Stimulated activated CD8-positive, alpha-beta memory T cell treated with anti-CD3 and anti-CD28 coated beads, Interleukin-4, amount 100 ng/mL, for 1 hour (primary cell): ENCODE results near the gene AKAP11.
"Not testable (repeated sequence)": the region's sequence is repeated elsewhere in the genome, so short reads cannot be mapped to it uniquely, and the experiment has no call there.

ENCODE experiments used
- DNase-seq, 2 donors: peaks; one replicate each; pipeline ENCODE4 v3.0.0-alpha.2; 2020; ENCODE audit warnings: low read depth in 2 of 2, low spot score in 1 of 2

Gene AKAP11, protein sequence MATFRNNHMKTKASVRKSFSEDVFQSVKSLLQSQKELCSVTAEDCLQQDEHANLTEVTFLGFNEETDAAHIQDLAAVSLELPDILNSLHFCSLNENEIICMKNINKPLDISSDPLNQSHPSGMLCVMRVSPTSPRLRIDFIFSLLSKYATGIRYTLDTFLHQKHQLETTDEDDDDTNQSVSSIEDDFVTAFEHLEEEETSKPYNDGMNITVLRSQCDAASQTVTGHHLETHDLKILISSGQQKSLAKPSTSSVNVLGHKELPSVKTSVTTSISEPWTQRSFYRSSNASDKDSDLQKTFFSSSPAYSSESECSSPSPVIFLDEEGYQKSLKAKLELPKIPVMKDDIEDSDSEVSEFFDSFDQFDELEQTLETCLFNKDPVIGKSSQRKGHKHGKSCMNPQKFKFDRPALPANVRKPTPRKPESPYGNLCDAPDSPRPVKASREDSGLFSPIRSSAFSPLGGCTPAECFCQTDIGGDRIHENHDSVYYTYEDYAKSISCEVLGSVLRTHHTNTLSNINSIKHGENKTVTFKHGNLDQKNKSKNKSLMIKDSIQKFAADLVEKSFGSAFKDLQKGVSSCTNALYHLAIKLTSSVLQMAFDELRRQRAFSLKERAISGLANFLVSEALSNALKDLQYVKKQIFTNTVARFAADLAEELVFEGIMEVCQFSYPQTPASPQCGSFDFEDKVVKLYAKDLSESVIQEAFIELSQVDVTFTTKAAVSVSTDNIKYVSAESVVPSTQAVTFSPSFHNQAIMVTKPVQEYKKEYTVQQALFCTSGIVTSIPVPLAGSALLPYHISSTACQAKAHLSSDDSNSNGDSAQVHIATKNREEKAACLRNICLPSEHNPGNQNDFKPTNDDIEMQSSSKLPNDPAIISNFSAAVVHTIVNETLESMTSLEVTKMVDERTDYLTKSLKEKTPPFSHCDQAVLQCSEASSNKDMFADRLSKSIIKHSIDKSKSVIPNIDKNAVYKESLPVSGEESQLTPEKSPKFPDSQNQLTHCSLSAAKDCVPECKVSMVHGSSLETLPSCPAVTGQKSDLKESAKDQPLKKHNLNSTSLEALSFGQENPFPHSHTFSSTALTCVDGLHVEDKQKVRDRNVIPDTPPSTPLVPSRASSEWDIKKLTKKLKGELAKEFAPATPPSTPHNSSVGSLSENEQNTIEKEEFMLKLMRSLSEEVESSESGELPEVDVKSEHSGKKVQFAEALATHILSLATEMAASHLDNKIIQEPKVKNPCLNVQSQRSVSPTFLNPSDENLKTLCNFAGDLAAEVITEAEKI (N-terminal part only)

DNA sequence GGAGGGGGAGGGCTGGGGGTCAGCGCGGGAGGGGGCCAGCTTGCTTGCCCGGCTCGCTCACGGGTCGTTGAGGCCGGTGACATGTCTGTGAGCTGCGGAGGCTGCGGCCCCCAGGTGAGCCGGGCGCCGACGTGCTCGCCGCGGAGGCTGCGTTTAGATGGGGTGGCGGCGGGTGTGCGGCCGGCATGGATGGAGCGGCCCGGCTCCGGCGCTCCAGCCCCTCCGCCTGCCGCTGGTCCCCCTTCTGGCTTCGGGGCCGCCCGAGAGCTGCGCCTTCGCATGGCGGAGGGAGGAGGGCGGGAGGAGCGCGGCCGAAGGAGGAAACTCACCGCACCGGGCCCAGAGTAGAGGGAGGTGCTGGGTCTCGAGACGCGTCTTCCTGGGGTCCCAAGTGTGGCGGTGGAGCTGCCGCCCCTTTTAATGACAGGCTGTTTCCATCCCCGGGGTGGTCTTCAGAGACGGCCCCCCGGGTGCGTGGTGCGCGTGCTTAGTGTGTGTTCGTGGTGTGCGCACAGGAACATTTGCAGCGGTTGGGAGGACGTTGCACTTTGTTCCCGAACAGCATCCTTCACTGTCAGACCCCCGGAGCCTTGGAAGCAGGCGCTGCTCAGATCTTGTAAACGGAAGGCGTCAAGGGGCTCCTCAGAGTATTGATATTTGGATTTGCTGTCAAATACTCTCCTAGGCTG is at the start of gene AKAP11:
AKAP11 (plus strand) TSS at position 38 of the 689 bp plus-strand sequence. CDS start 14,197 bp downstream, outside the sequence.
- peak; percentile 15 to 24 for DNase-seq

DNA sequence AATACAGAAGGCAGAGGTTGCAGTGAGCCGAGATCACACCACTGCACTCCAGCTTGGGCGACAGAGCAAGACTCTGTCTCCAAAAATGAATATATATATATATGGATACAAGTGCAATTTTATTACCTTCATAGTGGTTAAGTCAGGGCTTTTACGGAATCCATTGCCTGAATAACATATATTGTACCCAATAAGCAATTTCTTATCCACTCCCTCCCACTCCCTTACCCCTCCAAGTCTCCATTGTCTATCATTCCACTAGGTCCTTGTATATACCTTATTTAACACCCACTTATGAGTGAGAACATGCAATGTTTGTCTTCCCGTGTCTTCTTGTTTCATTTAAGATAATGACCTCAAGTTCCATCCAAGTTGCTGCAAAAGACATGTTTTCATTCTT is 48.3 kb upstream of the AKAP11 start:
- DNase-seq = no peak

DNA sequence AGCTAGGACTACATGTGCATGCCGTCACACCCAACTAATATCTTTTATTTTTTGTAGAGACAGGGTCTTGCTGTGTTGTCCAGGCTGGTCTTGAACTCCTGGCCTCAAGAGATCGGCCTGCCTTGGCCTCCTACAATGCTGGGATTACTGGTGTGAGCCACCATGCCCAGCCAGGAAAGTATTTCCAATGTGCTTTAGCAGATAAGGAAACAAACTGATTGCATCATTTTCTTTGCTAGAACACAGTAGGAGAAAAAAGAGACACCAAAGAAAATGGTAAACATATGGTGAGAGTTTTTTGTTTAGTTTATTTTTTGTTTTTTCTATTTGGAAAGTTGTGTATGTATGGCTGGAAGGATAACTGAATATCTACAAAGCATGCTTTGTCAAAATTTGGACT is 46.9 kb upstream of the AKAP11 start:
- DNase-seq = no peak

DNA sequence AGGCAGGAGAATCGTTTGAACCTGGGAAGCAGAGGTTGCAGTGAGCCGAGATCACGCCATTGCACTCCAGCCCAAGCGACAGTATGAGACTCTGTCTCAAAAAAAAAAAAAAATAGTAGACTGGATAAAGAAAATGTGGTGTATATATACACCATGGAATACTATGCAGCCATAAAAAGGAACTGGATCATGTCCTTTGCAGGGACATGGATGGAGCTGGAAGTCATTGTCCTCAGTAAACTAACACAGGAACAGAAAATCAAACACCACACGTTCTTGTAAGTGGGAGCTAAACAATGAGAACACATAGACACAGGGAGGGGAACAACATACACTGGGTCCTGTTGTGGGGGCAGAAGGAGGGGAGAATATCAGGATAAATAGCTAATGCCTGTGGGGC is 45.2 kb upstream of the AKAP11 start:
- not testable (repeated sequence) for DNase-seq

DNA sequence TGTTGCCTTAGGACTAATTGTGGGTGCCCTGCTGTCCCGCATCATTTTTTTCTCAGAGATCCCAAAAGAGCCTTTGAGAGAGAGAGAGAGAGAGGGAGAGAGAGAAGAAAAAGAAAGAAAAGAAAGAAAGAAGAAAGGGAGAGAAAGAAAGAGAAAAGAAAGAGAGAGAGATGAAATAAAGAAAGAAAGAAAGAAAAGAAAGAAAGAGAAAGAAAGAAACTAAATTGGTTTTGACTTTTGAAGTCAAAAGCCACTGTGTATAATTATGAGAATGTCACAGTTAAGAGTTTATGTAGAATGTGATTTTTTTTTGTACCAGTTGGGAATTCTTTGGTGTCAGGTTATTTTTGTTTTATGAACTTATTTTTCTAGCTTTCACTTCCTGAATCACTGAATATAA is 43.4 kb upstream of the AKAP11 start:
- no peak for DNase-seq

DNA sequence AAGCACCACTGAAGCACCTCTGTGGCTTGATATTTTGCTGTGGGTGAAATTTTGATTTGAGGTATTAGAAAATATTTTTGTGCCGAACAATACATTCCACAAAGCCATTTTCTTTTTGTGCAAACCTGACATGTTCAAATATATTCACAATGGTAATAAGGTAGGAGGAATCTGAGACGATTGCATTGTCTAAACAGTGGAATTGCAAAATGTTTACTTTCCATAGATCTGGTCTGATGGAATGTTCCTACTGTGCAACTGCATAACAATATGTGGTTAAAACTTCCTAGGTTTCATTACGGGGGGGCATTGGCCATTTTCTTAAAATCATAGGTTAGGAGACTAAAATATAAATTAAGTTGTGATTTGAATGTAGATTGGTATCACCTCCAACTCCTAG is 42.7 kb upstream of the AKAP11 start:
- DNase-seq = no peak

DNA sequence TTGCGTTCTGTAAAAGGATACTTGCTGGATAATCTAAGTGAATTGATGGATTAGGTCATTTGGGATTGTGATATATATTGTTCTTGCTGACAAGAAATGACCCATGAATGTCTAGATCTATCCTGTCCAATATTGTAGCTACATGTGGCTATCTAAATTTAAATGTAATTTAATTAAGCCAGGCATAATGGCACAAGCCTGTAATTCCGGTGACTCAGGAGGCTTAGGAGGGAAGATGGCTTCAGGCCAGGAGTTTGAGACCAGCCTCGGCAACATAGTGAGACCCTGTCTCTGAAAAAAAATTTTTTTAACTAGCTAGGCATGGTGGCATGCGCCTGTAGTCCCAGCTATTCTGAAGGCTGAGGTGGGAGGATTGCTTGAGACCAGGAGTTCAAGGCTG is 39.3 kb upstream of the AKAP11 start:
- DNase-seq = no peak

DNA sequence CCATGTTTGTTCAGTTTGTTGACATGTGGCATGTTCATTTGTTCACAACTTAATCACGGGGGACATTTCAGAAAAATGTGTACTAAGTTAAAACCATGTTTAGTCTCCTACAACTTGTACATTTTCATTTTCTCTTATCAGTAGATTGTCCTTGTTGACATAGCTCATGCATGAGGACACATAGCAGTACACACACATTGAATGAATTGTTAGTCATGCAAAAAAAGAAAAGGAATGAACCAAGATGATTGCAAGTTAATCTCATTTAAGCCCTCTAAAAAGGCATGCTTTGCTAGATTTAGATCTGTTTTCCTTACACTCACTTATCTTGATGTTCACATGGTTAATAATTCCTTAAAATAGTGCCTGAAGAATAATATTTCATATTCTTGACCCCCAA is 38.2 kb upstream of the AKAP11 start:
- no peak for DNase-seq

DNA sequence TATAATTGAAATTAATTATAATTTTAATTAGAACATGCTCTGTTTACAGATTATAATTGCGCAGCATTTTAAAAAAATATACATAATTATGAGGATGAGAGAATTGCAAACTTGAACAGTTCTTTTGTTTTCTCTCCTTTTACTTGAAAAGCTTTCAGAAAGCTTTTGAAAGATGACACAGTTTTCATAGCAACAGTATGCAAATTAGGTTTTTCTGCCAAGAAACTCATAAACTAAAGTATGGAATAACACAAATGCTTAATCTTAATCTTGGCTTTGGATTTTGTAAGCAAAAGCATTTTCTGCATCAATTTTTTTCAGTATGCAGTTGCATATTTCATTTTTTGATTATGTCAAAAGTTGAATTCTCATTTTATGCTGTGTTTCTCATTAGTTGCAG is 32.8 kb upstream of the AKAP11 start:
- DNase-seq = no peak

DNA sequence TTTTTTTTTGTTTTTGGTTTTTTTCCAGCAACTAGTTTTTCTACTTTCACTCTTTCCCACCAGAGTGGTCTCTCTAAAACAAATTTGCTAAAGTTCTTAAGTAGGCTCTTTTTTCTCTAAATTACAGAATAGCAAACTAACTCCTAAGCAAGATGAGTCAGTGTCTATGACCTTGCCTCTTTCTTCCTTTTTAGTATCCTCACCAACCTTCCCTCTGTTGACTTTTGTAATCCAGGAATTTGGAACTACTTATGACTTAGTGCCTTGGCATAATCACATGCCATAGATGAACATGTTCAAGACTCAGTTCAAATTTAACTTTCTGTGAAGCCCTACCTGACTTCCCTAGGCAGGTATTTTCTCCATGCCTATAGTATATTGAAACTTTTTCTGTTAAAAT is 32.3 kb upstream of the AKAP11 start:
- no peak for DNase-seq

DNA sequence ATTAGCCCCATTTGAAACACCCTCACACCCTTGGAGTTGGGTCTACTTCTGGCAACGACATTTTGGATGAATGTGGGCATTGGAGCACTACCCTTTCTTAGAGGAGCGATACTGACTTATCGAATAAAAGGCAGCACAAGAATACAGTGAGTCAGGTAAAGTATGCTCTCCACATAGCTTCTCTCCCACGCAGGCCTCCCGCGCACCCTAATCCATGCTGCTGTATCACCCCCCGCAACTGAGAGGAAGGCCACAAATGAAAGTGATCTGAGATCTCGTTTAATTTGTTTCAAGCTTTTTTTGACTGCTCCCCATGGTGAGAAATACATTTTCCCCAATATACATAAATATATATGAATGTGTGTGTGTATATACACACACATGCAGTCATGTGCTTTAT is 25.4 kb upstream of the AKAP11 start:
- DNase-seq = no peak

DNA sequence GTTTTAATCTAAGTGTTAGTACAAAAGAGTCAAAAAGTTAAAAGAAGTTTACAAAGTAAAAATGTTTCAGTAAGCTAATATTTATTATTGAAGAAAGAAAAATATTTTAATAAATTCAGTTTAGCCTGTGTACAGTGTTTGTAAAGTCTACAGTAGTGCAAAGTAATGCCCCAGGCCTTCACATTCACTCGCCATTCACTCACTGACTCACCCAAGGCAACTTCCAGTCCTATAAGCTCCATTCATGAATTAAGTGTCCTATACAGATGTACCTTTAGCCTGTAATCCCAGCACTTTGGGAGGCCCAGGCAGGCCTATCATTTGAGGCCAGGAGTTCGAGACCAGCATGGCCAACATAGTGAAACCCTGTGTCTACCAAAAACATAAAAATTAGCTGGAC is 24.1 kb upstream of the AKAP11 start:
- DNase-seq = no peak

DNA sequence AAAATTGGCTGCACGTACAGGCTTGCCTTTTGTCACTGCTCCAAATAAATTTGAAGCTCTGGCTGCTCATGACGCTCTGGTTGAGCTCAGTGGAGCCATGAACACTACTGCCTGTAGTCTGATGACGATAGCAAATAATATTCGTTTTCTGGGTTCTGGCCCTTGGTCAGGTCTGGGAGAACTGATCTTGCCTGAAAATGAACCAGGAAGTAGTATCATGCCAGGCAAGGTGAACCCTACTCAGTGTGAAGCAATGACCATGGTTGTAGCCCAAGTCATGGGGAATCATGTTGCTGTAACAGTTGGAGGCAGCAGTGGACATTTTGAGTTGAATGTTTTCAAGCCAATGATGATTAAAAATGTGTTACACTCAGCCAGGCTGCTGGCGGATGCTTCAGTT is 16.1 kb upstream of the AKAP11 start:
- no peak for DNase-seq

DNA sequence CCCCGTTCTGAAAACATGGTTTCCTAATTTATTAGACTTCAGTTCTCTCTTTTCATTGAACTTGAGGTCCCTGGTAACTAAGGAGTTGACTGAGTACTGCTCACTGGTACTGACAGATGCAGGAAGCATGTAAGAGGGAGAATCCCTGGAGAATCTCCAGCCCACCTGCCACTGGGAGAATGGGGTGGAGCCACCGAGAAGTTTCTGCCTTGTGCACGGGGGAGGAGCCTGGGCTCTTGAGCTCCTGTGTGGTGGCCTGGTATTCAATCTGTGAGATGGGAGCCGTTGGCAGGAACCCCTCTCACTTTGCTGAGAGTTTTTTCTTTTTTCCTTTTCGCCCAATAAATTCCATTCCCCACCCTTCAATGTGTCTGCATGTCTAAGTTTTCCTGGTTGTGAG is 13.2 kb upstream of the AKAP11 start:
- no peak for DNase-seq

DNA sequence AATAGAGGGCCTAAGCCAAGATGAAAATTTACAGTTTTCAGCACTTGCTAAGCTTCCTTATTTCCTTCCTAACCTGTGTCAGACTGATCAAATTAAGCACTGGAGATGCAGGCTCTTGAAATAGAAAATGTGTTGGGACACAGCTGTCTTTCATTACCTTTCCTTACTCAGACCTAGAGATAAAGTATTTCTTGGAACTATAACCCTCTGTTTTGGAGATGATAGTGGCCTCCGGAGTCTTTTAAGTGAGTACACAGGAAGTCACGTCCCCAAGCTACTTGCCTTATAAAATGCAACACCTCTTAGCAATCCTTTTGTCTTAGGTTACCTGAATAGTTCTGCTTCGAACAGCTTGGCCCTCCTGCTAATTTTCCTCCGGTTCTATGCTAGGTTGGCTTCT is 12.4 kb upstream of the AKAP11 start:
- DNase-seq = no peak

DNA sequence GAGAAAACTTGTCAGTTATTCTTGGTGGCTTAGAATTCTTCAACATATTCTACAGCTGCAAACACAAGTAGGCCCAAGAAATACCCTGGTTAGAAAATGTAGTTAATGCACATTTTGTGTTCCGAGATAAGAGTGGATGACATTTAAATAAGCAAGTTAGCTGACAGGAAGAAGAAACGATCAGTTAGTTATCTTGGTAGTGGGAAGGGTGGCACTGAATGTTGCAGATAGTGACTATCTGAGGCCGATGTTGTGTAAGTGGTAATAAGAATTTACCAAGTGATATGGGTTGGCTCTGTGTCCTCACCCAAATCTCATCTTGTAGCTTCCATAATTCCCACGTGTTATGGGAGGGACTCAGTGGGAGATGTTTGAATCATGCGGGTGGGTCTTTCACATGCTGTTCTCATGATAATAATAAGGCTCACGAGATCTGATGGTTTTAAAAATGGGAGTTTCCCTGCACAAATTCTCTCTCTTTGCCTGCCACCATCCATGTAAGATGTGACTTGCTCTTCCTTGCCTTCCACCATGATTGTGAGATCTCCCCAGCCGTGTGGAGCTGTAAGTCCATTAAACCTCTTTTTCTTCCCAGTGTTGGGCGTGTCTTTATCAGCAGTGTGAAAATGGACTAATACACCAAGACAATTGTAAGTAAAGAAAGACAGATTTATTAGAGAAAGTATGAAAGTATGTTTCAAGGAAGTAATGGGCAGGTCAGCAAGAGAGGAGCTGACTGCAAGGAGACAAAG is 10.9 kb upstream of the AKAP11 start:
- DNase-seq = no peak

DNA sequence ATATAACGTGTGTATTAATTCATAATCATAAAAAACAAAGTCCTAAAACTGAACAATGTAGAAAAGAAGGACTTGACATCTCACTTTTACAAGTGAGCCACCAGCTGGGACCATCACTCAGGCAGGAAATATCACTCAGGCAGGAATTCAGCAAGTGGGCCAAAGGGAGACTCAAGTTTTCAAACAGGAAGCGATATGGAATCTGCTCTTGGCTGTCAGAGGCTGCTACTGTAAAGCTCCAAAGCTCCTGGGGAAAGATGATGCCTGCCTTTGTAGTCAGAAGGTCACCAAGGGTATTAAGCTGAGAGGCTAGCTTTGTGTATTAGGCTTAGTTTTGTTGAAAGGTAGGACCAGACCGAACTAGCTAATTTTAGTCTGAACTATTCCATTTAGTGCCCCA is 5.5 kb upstream of the AKAP11 start:
- no peak for DNase-seq

DNA sequence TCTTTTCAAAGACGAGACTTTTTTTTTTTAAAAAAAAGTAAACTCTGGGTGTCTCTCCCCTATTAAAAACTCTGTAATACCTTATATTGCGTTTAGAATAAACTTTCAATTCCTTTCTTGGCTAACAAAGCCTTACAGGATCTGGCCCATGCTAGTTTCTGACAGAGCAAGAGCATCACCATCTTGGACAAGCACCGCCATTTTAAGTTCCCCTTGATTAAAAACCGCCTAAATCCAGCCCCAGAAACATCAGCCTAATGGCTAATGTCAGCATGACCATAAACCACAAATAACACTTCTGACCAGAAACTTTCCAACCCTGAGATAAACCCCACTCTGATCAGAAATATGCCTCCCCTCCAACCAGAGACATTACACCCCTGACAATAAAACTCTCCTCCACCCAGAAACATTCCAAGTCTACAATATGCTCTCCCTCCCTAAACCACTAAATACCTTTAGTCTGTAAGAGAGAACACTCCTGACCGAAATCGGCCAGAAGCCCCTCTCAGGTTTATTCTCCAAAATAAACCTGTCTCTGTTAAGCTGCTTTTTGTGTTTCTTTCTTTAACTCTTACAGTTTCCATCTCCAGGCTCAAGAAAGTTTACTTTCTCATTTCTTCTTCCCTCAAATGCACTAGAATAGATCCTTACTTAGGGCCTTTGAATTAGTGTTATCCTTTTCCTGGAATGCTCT is 1.6 kb upstream of the AKAP11 start:
- DNase-seq = no peak

DNA sequence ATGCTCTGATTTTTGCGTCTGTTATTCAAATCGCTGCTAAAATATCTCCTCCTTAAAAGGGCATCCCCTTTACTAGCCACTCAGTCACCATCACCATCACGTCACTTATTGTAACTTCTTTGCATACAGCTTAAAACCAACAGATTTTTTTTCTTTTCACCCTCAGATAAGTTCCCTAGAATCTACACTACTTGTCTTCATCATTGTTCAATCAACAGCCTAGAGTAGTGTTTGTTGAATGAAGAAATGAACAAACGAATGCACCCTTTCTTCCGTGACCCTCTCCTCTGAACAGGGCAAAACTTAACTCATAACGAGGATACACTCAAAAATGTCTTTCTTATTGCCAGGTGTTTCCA is 1.1 kb upstream of the AKAP11 start:
- no peak for DNase-seq
